ENCODE data around the gene COL6A2.
"Not testable (repeated sequence)": the region's sequence is repeated elsewhere in the genome, so short reads cannot be mapped to it uniquely, and the experiment has no call there.

Gene COL6A2

DNA sequence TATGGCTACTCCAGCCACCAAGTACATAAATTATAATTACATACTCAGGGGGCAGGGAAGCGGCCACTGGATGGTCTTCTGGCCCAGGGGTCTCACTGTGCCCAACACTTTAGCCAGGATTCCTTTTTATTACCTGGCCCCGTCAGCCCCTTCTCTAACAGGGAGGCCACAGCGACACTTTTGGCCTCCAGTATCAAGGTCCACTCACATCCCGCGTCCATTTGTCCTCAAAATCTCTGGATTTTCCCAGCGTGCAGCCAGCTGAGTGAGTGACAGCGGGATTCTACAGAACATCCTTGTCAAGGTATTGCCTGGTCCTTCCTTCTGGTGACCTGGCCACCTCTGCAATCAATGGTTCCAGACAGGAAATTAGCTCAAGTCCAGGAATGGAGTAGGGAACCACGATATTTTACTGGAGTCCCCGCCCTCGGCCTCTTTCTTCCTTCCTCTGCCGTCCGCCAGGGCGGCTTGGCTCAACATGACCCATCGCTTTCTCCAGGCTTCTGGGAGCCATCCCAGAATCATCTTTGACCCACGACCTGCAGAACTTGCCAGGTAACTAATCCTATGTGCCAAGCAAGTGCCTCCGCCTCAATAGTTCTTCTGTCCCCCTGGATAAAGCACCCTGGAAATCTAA, 2.7 kb upstream of the COL6A2 start:
- no peak for DNase-seq

DNA sequence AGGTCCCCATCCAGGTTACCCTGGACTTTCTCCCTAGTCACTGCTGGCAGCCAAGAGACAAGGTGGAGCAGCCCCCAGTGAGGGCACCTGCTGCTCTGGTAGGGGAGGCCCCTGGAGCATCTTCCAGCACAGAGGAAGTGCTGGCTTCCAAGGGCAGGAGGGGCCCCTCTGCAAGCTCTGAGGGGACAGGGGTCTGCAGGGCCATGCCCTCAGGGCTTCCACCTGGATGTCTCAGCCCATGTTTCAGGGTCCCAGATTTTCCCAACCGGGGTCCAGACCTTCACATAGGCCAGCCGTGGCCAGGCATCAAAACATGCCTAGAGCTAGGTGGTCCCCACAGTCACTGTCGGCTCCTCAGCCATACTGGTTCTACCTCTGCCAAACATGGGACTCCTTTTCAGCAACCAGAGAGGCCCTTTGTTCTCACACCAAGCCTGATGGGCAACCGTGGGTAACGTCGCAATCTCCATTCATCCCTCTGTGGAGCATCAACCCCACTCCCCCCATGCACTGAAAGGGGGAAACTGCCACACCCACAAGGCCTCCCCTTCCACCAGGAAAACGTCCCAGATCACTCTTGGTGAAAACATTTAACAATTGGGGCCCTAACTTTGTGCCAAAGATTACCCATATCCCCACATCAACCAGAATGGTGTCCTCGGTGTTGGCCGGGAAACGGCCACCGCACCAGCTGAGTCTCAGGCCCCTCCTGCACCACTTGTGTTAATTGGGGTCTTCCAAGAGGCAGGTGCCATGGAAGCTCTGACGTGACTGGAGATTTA, 1.9 kb upstream of the COL6A2 start:
- no peak for DNase-seq

DNA sequence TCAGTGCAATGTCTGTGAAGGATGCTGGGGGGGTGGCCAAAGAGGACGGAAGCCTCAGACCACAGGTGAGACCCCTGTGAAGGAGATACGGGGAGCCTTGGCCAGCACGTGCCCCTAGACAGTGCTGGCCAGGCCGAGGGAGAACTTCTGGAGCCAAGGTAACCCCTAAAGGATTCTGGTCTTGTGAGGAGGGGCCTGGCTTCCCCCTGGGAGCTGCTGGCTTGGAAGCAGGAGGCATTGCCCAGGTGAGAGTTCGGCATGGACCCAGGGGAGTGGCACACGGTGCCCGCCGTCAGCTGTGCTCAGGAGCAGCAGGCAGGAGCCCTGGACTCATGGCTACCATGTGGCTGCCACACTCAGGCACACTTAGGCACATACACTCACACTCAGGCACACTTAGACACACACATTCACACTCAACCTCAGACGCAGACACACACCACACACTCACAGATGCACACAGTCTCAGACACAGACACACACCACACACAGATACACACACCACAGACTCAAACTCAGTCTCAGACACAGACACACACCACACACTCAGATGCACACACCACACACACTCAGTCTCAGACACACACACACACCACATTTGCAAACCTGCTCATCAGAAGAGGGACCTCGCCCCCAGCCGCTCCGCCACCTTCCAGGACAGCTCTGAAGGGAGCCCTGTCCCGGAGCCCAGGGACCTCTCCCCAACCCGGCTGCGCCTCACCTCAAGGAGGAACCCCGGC, 1.1 kb upstream of the COL6A2 start:
- no peak for DNase-seq

DNA sequence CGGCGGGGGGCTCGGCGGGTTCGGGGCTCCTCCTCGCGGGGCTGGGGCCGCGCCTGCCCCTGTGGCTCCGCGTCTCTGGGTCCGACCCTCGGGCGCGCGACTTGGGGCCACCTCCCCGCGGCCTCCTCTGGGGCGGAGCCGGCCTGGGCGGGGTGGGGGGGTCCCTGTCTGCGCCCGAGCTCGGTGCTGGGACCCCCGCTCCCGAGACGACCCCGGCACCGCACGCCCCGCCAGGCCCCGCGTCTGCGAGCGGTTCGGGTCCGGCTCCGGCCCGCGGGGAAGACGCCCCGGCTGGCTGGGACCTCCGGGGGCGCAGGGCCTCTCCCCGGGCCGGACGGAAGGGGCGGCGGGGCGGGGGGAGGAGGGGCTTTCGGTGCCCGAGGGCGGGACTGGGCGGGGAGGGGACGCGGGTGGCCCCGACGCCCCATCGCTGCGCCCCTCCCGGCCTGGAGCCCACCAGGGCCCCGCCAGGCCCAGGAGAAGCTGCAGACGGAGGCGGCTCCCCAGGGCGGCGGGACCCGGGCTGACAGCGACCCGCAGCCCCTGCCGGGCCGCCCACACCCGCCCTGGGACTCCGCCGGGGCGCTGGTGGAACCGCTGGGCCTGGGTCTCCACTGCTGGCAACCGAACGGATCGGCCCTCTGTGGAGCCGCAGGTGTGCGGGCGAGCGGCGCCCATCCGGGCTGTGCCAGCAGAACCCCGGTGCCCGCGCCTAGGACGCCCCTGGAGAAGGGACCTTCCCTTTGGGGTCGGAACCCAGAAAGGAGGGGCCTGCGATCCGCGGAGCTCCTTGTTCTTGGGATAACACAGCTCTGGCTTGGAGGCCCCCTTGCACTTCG, 610 bp downstream of the COL6A2 start:
- peak; percentile 37 for DNase-seq

DNA sequence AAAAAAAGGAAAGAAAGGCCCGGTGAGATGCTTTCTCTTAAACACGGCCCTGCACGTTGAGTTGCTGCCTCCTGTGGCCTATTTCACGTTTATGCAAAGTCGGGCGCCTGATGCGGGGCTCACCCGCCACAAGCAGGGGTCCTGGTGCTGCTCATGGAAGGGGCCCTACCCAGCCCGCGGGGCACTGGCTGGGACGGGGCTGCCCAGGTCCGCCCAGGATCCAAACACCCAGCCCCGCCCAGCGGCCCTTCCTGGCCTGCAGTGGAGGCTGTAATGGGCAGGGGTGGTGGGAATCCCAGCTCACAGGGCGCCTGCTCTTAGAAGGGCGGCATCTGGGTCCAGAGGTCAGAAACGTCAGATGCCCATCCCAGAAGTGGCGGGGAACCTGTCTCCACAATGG, 1.6 kb downstream of the COL6A2 start:
- DNase-seq, result no peak

DNA sequence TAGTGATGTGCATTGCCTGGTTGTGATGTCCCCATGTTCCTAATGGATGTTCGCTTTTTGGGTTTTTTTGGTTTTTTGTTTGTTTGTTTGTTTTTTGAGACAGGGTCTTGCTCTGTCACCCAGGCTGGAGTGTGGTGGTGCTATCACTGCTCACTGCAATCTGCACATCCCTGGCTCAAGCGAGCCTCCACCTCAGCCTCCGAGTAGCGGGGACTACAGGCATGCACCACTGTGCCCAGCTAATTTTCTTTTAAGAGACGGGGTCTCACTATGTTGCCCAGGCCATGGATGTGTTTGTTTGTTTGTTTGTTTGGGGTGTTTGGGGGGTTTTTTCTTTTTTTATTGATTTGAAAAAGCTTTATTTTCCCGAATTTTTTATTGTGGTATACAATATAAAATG, 2.1 kb downstream of the COL6A2 start:
- DNase-seq, result no peak

DNA sequence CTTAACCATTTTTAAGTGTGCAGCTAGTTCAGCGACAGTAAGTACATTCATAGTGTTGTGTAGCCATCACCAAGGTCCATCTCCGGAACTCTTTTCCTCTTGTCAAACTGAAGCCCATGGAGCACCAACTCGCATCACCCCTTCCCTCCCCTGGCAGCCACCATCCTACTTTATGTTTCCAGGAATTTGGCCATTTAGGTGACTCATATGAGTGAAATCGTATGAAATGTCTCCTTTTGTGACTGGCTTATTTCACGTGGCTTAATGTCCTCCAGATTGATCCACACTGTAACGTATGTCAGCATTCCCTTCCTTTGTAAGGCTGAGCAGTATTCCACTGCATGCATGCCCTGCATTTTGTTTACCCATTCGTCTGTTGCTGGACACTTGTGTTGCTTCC, 2.5 kb downstream of the COL6A2 start:
- DNase-seq, result no peak

DNA sequence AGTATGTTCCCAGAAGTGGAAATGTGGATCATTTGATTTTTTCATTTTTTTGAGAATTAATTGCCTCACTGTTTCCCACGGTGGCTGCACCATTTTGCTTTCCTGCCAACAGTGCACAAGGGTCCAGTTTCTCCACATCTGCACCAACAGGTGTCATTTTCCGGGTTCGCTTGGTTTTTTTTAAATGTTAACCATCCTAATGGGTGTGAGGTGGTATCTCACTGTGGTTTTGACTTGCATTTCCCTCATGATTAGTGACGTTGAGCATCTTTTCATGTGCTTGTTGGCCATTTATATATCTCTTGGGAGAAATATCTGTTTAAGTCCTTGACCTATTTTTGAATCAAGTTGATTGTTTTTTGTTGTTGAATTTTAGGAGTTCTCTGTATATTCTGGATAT, 3.0 kb downstream of the COL6A2 start:
- no peak for DNase-seq

DNA sequence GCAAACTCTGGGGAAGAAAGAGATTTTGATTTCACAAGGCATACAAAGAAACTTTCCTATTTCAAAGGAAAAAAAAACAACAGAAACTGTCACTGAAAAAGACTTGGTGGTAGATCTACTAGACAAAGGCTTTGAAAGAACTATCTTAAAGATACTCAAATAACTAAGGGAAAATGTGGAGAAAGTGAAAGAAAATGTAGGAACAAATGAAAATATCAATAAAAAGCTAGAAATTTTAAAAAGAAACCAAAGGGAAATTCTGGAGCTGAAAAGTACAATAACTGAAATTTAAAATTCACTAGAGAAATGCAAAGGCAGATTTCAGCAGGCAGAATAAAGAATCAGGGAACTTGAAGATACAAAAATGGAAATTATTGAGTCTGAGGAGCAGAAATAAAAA, 6.2 kb downstream of the COL6A2 start:
- DNase-seq, result no peak

DNA sequence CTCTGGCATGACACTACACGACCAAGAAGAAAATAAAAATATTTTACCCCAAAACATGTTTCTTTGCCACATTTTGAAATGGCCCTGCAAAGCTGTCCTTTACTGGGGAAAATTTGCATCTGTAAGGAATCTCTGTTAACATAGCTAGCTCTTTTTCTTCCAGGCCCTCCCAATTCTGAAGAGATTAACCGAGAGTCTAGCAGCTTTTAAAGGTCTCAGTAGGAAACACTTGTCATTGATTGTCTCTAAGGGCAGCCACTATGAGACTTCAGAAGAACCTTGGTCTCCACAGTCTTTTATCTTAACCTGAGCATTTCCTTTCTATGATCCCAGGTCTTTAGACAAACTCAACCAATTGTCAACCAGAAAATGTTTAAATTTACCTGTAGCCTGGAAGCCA, 9.5 kb downstream of the COL6A2 start:
- DNase-seq, result not testable (repeated sequence)

DNA sequence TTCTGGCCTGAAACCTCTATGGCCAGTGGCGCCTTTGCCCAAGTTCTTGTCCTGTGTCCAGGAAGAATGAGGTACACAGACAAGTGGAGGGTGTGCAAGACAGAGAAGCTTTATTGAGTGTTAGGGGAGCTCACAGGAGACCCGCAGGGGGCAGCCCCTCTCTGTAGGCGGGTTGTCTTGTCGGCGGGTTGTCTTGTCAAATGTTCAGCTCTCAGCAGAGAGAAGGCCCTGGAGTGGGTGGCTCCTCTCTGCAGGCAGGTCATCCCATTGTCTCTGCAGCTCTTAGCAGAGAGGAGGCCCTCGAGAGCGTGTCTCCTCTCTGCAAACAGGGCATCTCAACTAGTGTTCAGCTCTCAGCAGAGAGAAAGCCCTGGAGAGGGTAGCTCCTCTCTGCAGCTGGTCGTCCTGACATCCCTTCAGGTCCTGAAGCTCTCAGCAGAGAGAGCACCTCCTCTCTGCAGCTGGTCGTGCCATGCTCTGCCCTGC, 11.0 kb downstream of the COL6A2 start:
- no peak for DNase-seq

DNA sequence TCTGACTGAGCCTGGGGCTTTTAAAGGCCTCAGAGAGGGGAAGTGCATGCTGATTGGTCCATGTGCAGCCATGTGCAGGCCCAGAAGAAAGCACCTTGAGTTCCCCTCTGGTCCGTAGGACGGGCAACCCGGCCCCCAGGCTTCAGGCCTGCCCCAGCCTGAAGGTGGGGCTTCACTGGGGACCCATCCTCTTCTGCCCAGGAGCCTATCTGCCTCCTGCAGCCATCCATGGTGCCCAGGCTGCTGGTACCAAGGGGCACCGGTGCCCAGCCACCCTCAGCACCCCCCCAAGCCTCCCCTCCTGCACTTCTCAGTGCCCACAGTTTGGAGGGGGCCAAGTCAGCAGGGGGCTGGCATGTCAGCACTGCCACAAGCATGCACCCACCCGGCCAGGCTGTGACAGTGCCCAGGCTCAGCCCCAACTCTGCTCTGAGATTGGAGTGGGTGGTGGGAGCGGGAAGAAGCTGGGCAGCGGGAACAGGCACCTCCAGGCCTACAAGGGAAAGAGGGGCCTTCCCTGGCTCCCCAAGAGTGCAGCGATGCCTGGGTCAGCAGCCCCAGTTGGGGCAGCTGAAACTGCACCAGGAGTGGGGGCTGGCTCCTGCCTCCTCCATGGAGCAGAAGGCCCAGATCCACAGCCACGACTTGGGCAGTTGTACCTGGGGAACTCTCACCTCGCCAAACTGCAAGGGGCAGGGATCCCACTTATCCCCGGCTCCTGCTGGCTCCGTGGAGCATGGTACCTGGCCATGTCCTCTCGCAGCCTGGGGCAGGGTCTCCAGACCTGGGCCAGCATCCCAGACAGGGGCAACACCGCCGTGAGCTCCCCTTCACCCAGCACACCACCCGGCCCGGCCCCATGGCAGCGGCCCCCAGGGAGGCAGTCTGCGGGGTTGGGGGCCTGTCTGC, 11.7 kb downstream of the COL6A2 start:
- no peak for DNase-seq

DNA sequence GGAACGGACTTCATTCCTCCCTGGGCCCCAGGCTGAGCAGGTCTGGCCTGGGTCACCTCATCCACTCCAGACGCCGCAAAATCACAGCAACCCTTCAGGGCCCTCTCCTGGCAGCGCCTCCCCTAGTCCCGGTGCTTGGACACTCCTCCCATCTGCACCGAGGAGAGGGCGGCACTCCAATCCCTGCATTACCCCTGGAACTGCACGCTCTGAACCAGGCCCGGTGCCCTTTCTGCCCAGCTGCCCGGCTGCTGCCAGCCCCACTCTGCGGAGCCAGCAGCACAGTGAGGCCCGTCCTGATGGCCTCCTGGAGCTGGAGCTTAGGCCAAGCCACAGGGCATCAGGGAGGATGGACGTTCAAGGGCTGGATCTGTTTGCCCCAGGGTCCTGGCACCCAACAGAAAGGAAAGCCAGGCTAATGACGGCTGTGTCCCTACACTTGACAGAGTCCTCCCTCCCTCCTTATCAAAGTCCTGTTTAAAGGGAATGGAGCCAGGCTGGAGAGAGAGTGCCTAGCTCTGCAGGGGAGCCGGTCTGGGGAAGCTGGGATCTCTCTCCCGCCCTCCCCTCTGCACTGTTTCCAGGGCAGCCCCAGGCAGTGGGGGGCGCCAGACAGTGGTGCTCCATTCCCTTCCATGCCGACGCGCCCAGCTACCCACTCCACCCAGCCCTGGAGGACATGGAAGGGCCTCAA, 12.7 kb downstream of the COL6A2 start:
- DNase-seq, result no peak

DNA sequence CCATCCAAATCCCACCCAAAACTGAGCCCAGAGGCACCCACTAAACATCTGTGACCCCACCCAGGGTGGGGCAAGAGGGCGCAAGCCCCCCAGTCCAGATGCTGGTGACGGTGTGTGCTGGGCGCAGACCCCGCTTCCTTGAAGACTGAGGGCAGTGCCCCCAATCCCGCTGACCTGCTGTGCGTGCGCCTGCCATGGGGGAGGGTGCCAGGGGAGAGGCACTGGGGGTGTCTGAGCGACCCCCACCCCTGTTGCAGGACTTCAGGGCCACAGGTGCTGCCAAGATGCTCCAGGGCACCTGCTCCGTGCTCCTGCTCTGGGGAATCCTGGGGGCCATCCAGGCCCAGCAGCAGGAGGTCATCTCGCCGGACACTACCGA, 13.3 kb downstream of the COL6A2 start:
- no peak for DNase-seq

DNA sequence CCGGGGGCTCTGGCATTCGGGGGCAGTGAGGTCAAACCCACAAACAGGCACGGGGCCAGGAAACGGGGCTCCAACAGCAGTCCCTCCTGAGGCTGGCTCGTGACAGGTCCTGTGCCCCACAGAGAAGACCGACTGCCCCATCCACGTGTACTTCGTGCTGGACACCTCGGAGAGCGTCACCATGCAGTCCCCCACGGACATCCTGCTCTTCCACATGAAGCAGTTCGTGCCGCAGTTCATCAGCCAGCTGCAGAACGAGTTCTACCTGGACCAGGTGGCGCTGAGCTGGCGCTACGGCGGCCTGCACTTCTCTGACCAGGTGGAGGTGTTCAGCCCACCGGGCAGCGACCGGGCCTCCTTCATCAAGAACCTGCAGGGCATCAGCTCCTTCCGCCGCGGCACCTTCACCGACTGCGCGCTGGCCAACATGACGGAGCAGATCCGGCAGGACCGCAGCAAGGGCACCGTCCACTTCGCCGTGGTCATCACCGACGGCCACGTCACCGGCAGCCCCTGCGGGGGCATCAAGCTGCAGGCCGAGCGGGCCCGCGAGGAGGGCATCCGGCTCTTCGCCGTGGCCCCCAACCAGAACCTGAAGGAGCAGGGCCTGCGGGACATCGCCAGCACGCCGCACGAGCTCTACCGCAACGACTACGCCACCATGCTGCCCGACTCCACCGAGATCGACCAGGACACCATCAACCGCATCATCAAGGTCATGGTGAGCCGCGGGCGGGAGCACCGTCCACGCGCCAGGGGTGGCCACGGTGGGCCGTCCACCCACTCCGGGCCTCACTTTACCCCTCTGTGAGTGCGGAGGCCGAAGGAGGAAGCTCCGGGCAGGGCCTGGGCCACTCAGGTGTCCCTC, 14.2 kb downstream of the COL6A2 start:
- no peak for DNase-seq

DNA sequence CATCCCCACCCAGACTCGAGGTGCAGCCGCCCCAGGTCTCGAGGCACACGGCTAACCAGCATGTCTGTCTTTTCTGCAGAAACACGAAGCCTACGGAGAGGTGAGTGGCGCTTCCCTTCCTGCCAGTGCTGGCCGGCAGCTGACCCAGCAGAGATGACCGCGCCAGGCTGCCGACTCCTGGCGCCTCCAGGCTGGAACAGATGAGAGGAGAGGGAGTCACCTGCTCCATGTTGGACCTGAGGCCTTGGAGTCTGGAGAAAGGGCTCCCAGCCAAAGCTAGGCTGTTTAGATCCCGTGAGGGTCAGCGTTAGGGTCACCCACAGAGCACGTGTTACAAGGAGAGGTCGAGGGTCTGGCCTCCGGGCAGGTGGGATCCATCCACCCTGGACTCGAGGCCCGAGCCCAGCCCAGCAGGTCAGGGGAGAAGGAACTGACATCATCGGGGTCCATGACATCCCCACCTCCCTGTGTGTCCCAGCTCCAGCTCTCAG, 14.9 kb downstream of the COL6A2 start:
- DNase-seq, result no peak

DNA sequence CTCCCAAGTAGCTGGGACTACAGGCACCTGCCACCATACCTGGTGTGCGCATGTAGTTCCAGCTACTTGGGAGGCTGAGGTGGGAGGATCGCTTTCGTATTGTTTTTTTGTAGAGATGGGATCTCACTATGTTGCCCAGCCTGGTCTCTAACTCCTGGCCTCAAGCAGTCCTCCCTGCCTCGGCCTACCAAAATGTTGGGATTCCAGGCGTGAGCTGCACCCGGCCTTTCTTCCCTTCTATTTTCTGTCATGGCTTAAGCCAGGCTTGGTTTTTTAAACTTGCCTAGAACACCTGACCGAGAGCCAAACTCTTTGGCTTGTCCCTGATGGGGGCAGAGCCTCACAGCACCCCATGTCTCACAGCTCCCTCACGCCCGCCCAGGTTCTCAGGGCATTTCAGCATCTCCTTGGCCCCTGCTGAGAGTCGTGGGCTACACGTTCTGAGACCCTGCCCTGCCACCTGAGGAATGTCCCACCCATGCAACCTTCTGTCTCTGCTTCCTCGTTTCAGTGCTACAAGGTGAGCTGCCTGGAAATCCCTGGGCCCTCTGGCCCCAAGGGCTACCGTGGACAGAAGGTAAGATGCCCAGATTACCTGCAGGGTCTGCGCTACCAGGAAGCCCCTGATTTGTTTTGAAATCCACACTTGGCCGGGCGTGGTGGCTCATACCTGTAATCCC, 15.7 kb downstream of the COL6A2 start:
- DNase-seq, result no peak

DNA sequence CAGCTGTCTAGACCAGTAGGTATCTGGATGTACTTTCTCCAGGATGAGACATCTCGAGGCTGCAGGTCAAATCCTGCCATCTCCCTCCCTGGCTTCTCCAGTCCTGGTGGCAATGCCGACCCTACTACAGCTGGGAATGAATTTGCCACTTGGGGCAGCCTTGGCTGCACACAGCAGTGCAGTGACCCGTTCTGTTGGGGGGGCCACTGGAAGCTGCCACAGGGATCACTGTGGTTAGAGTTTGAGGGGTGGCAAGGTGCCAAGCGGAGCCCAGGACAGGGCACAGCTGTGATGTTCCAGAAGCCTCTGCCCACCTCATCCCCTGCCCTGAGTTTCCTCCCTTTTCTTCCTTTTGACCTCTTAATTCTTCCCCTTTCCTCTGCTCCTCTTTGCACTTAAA, 17.1 kb downstream of the COL6A2 start:
- no peak for DNase-seq

DNA sequence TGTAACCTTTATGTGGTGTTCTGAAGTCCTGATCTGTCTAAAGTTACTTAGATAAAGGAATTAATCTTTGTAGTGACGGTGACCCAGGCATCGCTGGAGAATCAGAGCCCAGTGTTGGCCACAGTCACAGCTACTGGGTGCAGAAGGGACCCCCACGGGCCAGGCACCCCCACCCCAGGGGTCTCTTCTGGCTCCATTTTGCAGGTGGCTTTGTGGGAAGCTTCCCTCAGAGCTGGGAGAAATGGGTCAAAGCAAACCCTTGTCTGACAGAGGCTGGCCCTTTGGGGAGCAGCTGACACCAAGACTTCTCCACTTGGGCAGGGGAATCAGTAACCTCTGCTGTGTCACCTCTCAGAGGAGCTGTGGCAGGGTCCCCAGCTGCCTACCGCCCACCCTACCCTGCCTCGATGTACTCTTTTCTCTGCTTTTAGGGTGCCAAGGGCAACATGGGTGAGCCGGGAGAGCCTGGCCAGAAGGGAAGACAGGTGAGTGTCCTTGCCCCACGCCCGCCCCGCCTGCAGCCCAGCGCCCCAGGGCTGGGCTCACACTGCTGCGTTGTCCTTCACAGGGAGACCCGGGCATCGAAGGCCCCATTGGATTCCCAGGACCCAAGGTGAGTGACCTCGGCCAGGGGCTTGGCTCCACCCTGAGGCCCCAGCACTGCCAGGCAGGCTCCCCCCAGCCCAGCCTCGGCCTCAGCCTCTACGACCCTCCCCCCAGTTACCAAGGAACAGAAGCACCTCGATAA, 17.7 kb downstream of the COL6A2 start:
- DNase-seq, result no peak

All from eye (tissue), 1 donor.